MM.1S (cell line): ENCODE results near the gene MPDU1.
A peak's percentile ranks its signal among the peaks of the same experiment; 100 is the strongest.

Experiments
- DNase-seq: peaks from one replicate; pipeline ENCODE4 v3.0.0-alpha.2; 2015
- H2AFZ ChIP-seq: fragments of 300-600 bp; sonication (generic); 2 replicates; pipeline ENCODE4 v1.6.0; 2016; ENCODE audit warnings: antibody characterized with exemption, low read length
- H3F3A ChIP-seq: fragments of 300-600 bp; sonication (generic); 2 replicates; pipeline ENCODE4 v1.6.1; 2016; ENCODE audit warnings: mild to moderate bottlenecking, antibody characterized with exemption, low read length, moderate library complexity, mixed read lengths; ENCODE audit not compliant: insufficient read depth
- H3K27ac ChIP-seq: fragments of 300-600 bp; sonication (generic); 2 replicates; pipeline ENCODE4 v1.5.1; 2016; ENCODE audit warnings: mild to moderate bottlenecking, low read length
- H3K27me3 ChIP-seq: fragments of 300-600 bp; sonication (generic); replicated peaks from 2 replicates; pipeline ENCODE4 v1.6.0; 2016; ENCODE audit warnings: low read length; ENCODE audit not compliant: insufficient read depth
- H3K36me3 ChIP-seq: fragments of 300-600 bp; sonication (generic); replicated peaks from 2 replicates; pipeline ENCODE4 v1.6.1; 2016; ENCODE audit warnings: mild to moderate bottlenecking, low read length, mixed read lengths; ENCODE audit not compliant: insufficient read depth
- H3K4me1 ChIP-seq: fragments of 300-600 bp; sonication (generic); 2 replicates; pipeline ENCODE4 v1.6.1; 2016; ENCODE audit warnings: low read length, mixed read lengths
- H3K4me2 ChIP-seq: fragments of 300-600 bp; sonication (generic); 2 replicates; pipeline ENCODE4 v1.6.0; 2016; ENCODE audit warnings: low read depth, low read length
- H3K4me3 ChIP-seq: fragments of 300-600 bp; sonication (generic); 2 replicates; pipeline ENCODE4 v1.5.1; 2016; ENCODE audit warnings: low read length, mixed read lengths
- H3K79me2 ChIP-seq: fragments of 300-600 bp; sonication (generic); 2 replicates; pipeline ENCODE4 v1.6.1; 2016; ENCODE audit warnings: mixed run types, low read length, mixed read lengths
- H3K9ac ChIP-seq: fragments of 300-600 bp; sonication (generic); 2 replicates; pipeline ENCODE4 v1.6.1; 2016; ENCODE audit warnings: low read length, mixed read lengths
- H3K9me2 ChIP-seq: fragments of 300-600 bp; sonication (generic); replicated peaks from 2 replicates; pipeline ENCODE4 v1.6.1; 2016; ENCODE audit warnings: mild to moderate bottlenecking, low read length, mixed read lengths; ENCODE audit not compliant: insufficient read depth
- H3K9me3 ChIP-seq: fragments of 300-600 bp; sonication (generic); replicated peaks from 2 replicates; pipeline ENCODE4 v1.6.1; 2016; ENCODE audit warnings: mild to moderate bottlenecking, low read length, mixed read lengths; ENCODE audit not compliant: insufficient read depth
- H4K20me1 ChIP-seq: fragments of 300-600 bp; sonication (generic); 2 replicates; pipeline ENCODE4 v1.6.1; 2016; ENCODE audit warnings: mild to moderate bottlenecking, low read length, moderate library complexity, mixed read lengths; ENCODE audit not compliant: insufficient read depth
- EZH2 ChIP-seq: fragments of 300-600 bp; sonication (generic); optimal IDR thresholded peaks from 2 replicates; pipeline ENCODE3; 2017; ENCODE audit warnings: low read depth, mild to moderate bottlenecking, antibody characterized with exemption, low read length, mixed read lengths
- EZH2phosphoT487 ChIP-seq: fragments of 300-600 bp; sonication (generic); IDR thresholded peaks from 2 replicates; pipeline ENCODE4 v1.6.1; 2018; ENCODE audit warnings: antibody characterized with exemption, low read length
- TF ChIP-seq, protein P1 (sequence below): fragments of 300-600 bp; sonication (generic); IDR thresholded peaks from 2 replicates; pipeline ENCODE4 v1.5.1; 2016; ENCODE audit warnings: antibody characterized with exemption, low read length, mixed read lengths

The MPDU1 gene

DNA sequence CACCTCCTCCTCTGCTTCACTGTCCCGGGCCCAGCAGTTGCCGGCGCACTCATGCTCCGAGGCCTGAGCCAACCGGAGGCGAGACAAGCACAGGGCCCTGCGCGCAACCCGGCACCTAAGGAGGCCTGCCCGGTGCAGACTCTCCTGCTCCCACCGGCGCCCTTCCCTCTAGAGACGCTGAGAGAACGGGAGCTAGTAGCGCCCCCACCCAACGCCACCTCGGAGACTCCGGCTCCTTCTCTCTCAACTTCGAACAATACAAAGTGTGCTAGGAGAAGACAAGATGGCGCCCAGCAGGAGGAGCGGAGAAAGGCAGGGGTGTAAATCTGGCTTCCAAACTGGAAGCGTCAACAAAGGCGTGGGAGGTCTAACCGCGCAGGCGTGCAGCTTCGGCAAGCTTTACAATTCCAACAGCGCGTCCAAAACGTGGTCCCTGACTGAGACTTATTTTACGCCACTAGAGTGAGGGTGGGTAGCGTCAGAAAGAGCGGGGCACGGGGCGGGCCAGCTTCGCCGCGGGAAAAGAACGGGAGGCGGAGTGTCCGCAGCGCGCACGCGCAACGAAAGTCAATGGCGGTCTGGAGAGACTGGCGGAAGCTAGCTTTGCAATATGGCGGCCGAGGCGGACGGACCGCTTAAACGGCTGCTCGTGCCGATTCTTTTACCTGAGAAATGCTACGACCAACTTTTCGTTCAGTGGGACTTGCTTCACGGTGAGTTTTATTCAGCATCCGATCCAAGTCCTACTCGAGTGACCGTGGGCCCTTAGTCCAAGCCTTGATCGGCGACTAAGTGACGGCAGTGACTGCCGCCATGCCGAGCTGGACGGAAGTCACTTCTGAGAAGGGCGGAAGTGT is at the start of gene MPDU1:
Gene MPDU1 (plus strand): TSS at position 600 of the 857 bp plus-strand sequence. CDS start 11 bp downstream, at position 611.
- Histone ChIP-seq H3K9ac (peak within 1 kb of the TSS; percentile 86), H3F3A (peaks cover 31% of the 10 kb centered on the region), H3K27me3 (no peaks in the 10 kb centered on the region), H3K36me3 (no peaks in the 10 kb centered on the region), H3K4me3 (peak within 1 kb of the TSS; percentile 80), H2AFZ (peak within 1 kb of the TSS; percentile 91), H3K27ac (peak within 1 kb of the TSS; percentile 80), H3K79me2 (peaks cover 57% of the 10 kb centered on the region), H3K4me1 (peaks cover 30% of the 10 kb centered on the region), H3K4me2 (peak within 1 kb of the TSS; percentile 90), H3K9me3 (no peaks in the 10 kb centered on the region), H3K9me2 (no peaks in the 10 kb centered on the region), H4K20me1 (0 out of 2 replicates have a peak, but pooled peaks cover 6% of the 10 kb centered on the region)
- no peak for TF ChIP-seq EZH2
- TF ChIP-seq EZH2phosphoT487 = no peak
- TF ChIP-seq, protein P1, sequence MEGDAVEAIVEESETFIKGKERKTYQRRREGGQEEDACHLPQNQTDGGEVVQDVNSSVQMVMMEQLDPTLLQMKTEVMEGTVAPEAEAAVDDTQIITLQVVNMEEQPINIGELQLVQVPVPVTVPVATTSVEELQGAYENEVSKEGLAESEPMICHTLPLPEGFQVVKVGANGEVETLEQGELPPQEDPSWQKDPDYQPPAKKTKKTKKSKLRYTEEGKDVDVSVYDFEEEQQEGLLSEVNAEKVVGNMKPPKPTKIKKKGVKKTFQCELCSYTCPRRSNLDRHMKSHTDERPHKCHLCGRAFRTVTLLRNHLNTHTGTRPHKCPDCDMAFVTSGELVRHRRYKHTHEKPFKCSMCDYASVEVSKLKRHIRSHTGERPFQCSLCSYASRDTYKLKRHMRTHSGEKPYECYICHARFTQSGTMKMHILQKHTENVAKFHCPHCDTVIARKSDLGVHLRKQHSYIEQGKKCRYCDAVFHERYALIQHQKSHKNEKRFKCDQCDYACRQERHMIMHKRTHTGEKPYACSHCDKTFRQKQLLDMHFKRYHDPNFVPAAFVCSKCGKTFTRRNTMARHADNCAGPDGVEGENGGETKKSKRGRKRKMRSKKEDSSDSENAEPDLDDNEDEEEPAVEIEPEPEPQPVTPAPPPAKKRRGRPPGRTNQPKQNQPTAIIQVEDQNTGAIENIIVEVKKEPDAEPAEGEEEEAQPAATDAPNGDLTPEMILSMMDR = no peak
- DNase-seq = peak; percentile 96

DNA sequence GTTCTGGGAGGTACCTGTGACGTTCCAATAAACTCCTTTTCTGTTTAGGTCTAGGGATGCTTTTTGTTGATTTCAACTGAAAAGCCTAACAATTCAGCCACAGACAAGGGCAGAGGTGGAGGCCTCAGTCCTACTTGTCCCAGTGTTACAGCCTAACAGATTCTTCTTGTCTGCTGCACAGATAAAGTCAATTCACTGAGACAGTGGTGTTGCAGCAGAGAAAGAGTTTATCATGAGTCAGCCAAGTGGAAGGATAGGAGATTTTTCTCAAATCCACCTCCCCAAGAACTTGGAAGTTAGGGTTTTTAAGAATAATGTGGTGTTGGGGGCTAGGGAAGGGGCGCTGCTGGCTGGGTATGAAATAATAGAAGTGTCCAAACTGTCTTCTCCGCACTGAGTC is 45.6 kb upstream of the MPDU1 start:
- Histone ChIP-seq H3K9ac (no peak overlapping the region), H3K4me3 (no peak overlapping the region)
- DNase-seq = no peak

DNA sequence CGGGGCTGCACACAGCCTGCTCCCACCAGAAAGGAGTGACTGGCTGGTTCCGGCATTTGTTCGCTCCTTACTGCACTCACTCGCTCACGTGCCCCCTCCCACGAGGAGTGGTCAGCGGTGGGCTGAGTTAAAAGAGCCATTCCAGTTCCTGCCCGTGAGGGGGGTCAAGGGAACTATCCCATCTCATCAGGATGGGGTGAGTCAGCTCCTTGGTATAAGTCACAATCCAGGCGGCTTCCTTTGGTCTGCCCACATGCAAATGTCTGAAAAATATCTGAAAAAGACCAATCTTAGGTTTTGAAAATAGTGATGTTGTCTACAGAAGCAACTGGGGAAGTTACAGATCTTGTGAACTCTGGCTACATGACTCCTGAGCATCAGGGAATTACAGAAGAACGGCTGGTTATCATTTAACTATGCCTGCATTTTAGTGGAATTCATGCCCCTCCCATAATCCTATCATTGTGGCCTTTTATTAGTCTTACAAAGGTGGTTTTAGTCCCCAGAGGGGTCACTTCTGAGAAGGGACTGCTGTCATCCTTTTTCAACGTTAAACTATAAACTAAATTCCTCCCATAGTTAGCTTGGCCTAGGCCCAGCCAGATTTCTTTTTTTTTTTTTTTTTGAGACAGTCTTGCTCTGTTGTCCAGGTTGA is 44.6 kb upstream of the MPDU1 start:
- Histone ChIP-seq H4K20me1 (no peaks in the 10 kb centered on the region), H3F3A (no peaks in the 10 kb centered on the region), H3K36me3 (no peaks in the 10 kb centered on the region), H3K9ac (no peak overlapping the region), H3K79me2 (no peaks in the 10 kb centered on the region), H3K9me2 (no peaks in the 10 kb centered on the region), H3K4me1 (no peaks in the 10 kb centered on the region), H3K9me3 (no peaks in the 10 kb centered on the region), H2AFZ (no peak overlapping the region), H3K4me3 (no peak overlapping the region), H3K4me2 (no peak overlapping the region), H3K27ac (no peak overlapping the region), H3K27me3 (peaks cover 11% of the 10 kb centered on the region; the same call in 1 of the 2 replicates)
- no peak for DNase-seq
- TF ChIP-seq, protein P1 = no peak
- TF ChIP-seq EZH2 (no peak), EZH2phosphoT487 (no peak)

More for the DNA sequence above, 45.6 kb upstream of the MPDU1 start:
- Histone ChIP-seq H3K9me2 (no peaks in the 10 kb centered on the region), H3K27me3 (peaks cover 11% of the 10 kb centered on the region; the same call in 1 of the 2 replicates), H3K36me3 (no peaks in the 10 kb centered on the region), H3K79me2 (no peaks in the 10 kb centered on the region), H2AFZ (no peak overlapping the region), H3F3A (no peaks in the 10 kb centered on the region), H3K4me2 (no peak overlapping the region), H3K27ac (no peak overlapping the region), H3K9me3 (no peaks in the 10 kb centered on the region), H4K20me1 (no peaks in the 10 kb centered on the region), H3K4me1 (no peaks in the 10 kb centered on the region)
- TF ChIP-seq EZH2phosphoT487 (no peak), EZH2 (no peak)
- TF ChIP-seq, protein P1 = no peak
